Measurements from ENCODE around the gene B4GALT6. TPM values are rescaled to one million over a fixed set of nuclear protein-coding genes. Genes with fewer than 3 reads are reported as not detected.
A peak's percentile ranks its signal among the peaks of the same experiment; 100 is the strongest.

Gene B4GALT6
- total RNA-seq (2021; ENCODE audit: unreplicated experiment) (16.1 TPM), Bru-seq, nascent RNA (percentile 61 among the genes with signal in this experiment), BruChase-seq, experiment 1, labeled RNA remaining after a 6-hour chase (percentile 63 among the genes with signal in this experiment), BruChase-seq, experiment 2, labeled RNA remaining after a 2-hour chase (percentile 58 among the genes with signal in this experiment)
- polyA plus RNA-seq (2012): 4.8 and 5.7 TPM in 2 replicates
- long read RNA-seq, partial matches to known transcripts: 0 of 5 reads
- long read RNA-seq, other reads (novel, unspliced or antisense): 3 of 5 reads

DNA sequence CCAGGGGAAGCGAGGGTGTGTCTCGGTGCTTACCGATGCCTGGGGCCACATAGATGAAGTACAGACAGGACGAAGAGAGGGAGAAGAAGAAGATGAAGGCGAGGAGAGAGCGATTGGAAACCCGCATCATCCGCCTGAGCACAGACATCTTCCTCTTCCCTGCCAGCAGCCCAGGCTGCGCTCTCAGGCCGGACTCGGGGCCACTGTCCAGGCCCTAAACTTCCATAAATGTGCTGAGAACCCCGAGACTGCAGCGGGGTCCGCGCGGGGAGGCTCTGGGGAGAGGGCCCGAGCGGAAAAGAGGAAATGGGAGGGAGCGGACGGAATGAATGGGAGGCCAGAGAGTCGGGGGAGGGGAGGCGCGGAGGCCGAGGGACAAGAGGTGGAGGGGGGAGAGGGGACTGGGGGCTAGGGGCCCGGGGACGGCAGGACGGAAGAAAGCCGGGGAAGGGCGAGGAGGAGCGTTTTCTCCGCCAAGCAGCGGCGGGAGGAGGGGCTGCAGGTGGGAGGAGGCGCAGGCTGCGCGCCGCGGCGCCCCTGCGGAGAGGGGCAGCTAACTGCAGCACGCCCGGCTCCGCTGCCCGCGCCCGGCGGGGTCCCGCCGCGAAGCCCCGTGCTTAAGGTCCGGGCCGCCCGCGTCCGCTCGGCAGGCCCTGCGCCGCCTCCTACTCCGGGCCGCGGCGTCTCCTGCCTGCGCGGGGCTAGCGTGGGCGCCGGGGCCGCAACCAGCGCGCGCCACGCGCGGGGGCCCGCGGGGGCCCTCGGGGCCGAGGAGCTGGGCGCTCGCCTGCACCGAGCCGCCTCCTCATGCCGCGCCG is at the start of gene B4GALT6:
TSS of gene B4GALT6 (minus strand) at position 303 of the 818 bp plus-strand sequence. CDS start at position 148, 155 bp downstream.
- intact Hi-C loops (cut with micrococcal nuclease): no loop called here
- BruUV-seq (replicated peaks): no TSS peak
- TF ChIP-seq EGR1 (IDR thresholded peaks at IDR 0.05; ENCODE audit: low read depth) (no peak), EZH2 (IDR thresholded peaks at IDR 0.05) (no peak), CBX3 (IDR thresholded peaks at IDR 0.05; ENCODE audit: low read depth) (no peak), ELF1 (IDR thresholded peaks at IDR 0.05; ENCODE audit: borderline replicate concordance, low read depth) (no peak), YY1 (IDR thresholded peaks at IDR 0.05; ENCODE audit: extremely low read depth, insufficient replicate concordance, low read depth, low read length) (no peak), ATF3 (IDR thresholded peaks at IDR 0.05) (no peak), RAD21 (IDR thresholded peaks at IDR 0.05; ENCODE audit: low read depth) (no peak), POLR2AphosphoS5 (IDR thresholded peaks at IDR 0.05; ENCODE audit: low read depth, low read length) (no peak; the same call in 1 of the 2 replicates), SP1 (IDR thresholded peaks at IDR 0.05; ENCODE audit: low read depth) (no peak), FOSL1 (IDR thresholded peaks at IDR 0.05; ENCODE audit: low read depth) (no peak), SRF (IDR thresholded peaks at IDR 0.05; ENCODE audit: low read depth) (no peak), CTCF (IDR thresholded peaks at IDR 0.05 in 2 of 3, conservative IDR thresholded peaks at IDR 0.05 in 1 of 3; ENCODE audit: borderline replicate concordance in 1 of 3, insufficient read depth in 1 of 3, low read depth in 2 of 3, low read length in 2 of 3) (no peak), EZH2phosphoT487 (IDR thresholded peaks at IDR 0.05; ENCODE audit: borderline replicate concordance) (no peak), TCF7L2 (IDR thresholded peaks at IDR 0.05; ENCODE audit: borderline replicate concordance, extremely low read depth, insufficient read depth, insufficient read length) (no peak)
- TF ChIP-seq, protein P1, sequence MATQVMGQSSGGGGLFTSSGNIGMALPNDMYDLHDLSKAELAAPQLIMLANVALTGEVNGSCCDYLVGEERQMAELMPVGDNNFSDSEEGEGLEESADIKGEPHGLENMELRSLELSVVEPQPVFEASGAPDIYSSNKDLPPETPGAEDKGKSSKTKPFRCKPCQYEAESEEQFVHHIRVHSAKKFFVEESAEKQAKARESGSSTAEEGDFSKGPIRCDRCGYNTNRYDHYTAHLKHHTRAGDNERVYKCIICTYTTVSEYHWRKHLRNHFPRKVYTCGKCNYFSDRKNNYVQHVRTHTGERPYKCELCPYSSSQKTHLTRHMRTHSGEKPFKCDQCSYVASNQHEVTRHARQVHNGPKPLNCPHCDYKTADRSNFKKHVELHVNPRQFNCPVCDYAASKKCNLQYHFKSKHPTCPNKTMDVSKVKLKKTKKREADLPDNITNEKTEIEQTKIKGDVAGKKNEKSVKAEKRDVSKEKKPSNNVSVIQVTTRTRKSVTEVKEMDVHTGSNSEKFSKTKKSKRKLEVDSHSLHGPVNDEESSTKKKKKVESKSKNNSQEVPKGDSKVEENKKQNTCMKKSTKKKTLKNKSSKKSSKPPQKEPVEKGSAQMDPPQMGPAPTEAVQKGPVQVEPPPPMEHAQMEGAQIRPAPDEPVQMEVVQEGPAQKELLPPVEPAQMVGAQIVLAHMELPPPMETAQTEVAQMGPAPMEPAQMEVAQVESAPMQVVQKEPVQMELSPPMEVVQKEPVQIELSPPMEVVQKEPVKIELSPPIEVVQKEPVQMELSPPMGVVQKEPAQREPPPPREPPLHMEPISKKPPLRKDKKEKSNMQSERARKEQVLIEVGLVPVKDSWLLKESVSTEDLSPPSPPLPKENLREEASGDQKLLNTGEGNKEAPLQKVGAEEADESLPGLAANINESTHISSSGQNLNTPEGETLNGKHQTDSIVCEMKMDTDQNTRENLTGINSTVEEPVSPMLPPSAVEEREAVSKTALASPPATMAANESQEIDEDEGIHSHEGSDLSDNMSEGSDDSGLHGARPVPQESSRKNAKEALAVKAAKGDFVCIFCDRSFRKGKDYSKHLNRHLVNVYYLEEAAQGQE (IDR thresholded peaks at IDR 0.05; ENCODE audit: low read depth): no peak
- TF ChIP-seq, protein P2, sequence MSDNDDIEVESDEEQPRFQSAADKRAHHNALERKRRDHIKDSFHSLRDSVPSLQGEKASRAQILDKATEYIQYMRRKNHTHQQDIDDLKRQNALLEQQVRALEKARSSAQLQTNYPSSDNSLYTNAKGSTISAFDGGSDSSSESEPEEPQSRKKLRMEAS (IDR thresholded peaks at IDR 0.05): no peak

More for the DNA sequence above, at the start of gene B4GALT6:
- ChIA-PET CTCF (no interaction called here), RAD21 (ENCODE audit: low non-redundant PET in 1 of 2, low total read pairs in 2 of 2, uncharacterized antibody in 2 of 2, unreplicated experiment in 2 of 2) (interaction anchor here (0.6 to 0.8 kb wide), 2 partner anchors 33 to 74 kb away, joined by 3 to 5 read pairs; no protein-coding TSS in a partner anchor), POLR2A (no interaction called here)
- Histone ChIP-seq H3K79me2 (ENCODE audit: insufficient read depth, low read length) (peaks cover 17% of the 10 kb centered on the region), H3K9ac (ENCODE audit: low read length) (peak within 1 kb of the TSS; percentile 65), H3K36me3 (ENCODE audit: control insufficient read depth in 1 of 2, insufficient read depth in 2 of 2, low read length in 2 of 2) (no peaks in the 10 kb centered on the region), H3K4me1 (ENCODE audit: control insufficient read depth in 1 of 2, insufficient read depth in 2 of 2, low read length in 2 of 2) (peaks cover 13 to 58% of the 10 kb centered on the region in 2 experiments), H3K4me2 (ENCODE audit: low read length) (peak within 1 kb of the TSS; percentile 92), H3K9me3 (ENCODE audit: control insufficient read depth in 1 of 2, insufficient read depth in 1 of 2, low read depth in 1 of 2, low read length in 2 of 2) (no peaks in the 10 kb centered on the region; a peak in 1 of 4 replicates), H2AFZ (ENCODE audit: low read depth, low read length, poor library complexity, severe bottlenecking) (no peak within 1 kb of the TSS), H4K20me1 (ENCODE audit: insufficient read depth) (no peaks in the 10 kb centered on the region), H3K9me2 (ENCODE audit: insufficient read depth) (no peaks in the 10 kb centered on the region), H3K27ac (ENCODE audit: low read depth, low read length) (peak within 1 kb of the TSS; percentile 83), H3K27me3 (ENCODE audit: insufficient read depth, low read length) (no peaks in the 10 kb centered on the region), H3K4me3 (replicated peaks in 1 of 2; ENCODE audit: low read depth in 1 of 2, low read length in 2 of 2) (peak within 1 kb of the TSS; percentile 63 to 70)
- DNase-seq (ENCODE audit: low read depth, low spot score) (no peak), ATAC-seq (peak; percentile 66)
